Kidney (tissue), 14 donors: ENCODE data around the gene U2AF2. TPM values are rescaled to one million over a fixed set of nuclear protein-coding genes. Genes with fewer than 3 reads are reported as not detected.

Experiments used
- DNase-seq, 5 donors: peaks; one replicate each; pipeline ENCODE4 v3.0.0-alpha.2; 2013 to 2020
- FAIRE-seq: peaks from 2 replicates; lab custom pipeline; 2012; peaks lifted over from hg19 to GRCh38; lab: Jason Lieb, UNC
- H3K27ac ChIP-seq, 2 donors: one replicate each; pipeline ENCODE4 v1.7.0; 2013; ENCODE audit warnings: low read depth in 2 of 2, low read length in 2 of 2, inconsistent platforms in 1 of 2
- H3K27me3 ChIP-seq: one replicate; pipeline ENCODE4 v1.7.1; 2013; ENCODE audit warnings: low read length, inconsistent platforms; ENCODE audit not compliant: control insufficient read depth, insufficient read depth
- H3K36me3 ChIP-seq, 3 donors: one replicate each; pipeline versions ENCODE4 v1.7.0 to v1.7.1; 2013; ENCODE audit warnings: low read length in 3 of 3, control low read depth in 1 of 3, inconsistent platforms in 1 of 3; ENCODE audit not compliant: insufficient read depth in 3 of 3, control insufficient read depth in 2 of 3
- H3K4me1 ChIP-seq, 3 donors: one replicate each; pipeline versions ENCODE4 v1.7.0 to v1.7.1; 2013; ENCODE audit warnings: low read length in 3 of 3, inconsistent platforms in 1 of 3, low read depth in 1 of 3; ENCODE audit not compliant: control insufficient read depth in 2 of 3, insufficient read depth in 2 of 3
- H3K4me3 ChIP-seq, 3 donors: one replicate each; pipeline versions ENCODE4 v1.7.0 to v1.8.1; 2013; ENCODE audit warnings: low read length in 3 of 3, control low read depth in 1 of 3, inconsistent platforms in 1 of 3
- H3K9ac ChIP-seq, 3 donors: one replicate each; pipeline versions ENCODE4 v1.7.0 to v1.7.1; 2013; ENCODE audit warnings: low read length in 3 of 3, control low read depth in 1 of 3, inconsistent platforms in 1 of 3
- H3K9me3 ChIP-seq, 3 donors: one replicate each; pipeline versions ENCODE4 v1.7.0 to v1.7.1; 2013; ENCODE audit warnings: low read length in 3 of 3, control low read depth in 1 of 3, inconsistent platforms in 1 of 3; ENCODE audit not compliant: control insufficient read depth in 2 of 3, insufficient read depth in 1 of 3
- intact Hi-C: fragments of 100-400 bp; cut with DNase I; formaldehyde crosslinking; loops from one replicate; pipeline ENCODE4 v1.11.1; 2022
- polyA plus RNA-seq: library from polyadenylated mRNA; stranded (reverse); fragments of 350-450 nt; fragmentation: Illumina TruSeq; extraction: RNeasy Lipid Tissue Mini Kit (QIAGEN cat#74804); gene quantifications from one replicate; pipeline ENCODE4 v1.2.3, GENCODE V29; 2014; ENCODE audit warnings: low read depth, low replicate concordance; ENCODE audit not compliant: insufficient read depth
- total RNA-seq: library from RNA; stranded (reverse); fragmentation: NEBNext Ultra II Directional; extraction: Animal tissue kit (Norgen Biotek cat#: 25700); gene quantifications from one replicate; pipeline ENCODE4 v1.2.1, GENCODE V29; 2021
- TF ChIP-seq, protein P1 (sequence below): IDR thresholded peaks from 3 replicates; pipeline ENCODE4 v1.5.1; 2012; ENCODE audit warnings: mild to moderate bottlenecking, moderate library complexity, borderline replicate concordance; ENCODE audit not compliant: insufficient read depth; ENCODE audit errors: extremely low read depth
- donor health status: control.
- donor health status: control.
- donor health status: control.
- donor health status: control.
- donor health status: control.
- donor health status: DM: yes; HTN: yes; CAD: no.
- donor health status: Normal renal cell carcinoma (clear cell type).

Gene U2AF2
- total and polyA plus RNA-seq, 2 donors from 2014 or later = 54.8 to 161 TPM

DNA sequence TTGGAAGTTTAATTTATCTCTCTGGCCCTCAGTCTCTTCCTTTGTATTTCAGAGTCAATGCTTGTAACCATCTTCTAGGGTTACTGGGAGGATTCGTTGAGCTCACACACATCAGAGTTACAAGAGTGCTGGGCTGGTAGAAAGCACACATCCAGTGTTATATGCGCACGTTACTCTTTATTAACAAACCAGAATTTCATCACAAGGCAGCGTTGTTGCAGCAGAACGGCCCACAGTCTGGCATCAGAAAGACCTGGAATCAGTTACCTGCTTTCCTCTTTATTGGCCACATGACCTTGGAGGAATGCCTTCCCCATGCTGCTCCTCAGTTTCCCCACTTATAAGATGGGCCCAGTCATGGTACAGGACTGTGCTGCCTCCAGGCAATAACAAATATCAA, 45.5 kb upstream of the U2AF2 start:
- no peak overlapping the region for H3K9ac ChIP-seq
- no peaks in the 10 kb centered on the region for H3K27me3 ChIP-seq
- FAIRE-seq = no peak

DNA sequence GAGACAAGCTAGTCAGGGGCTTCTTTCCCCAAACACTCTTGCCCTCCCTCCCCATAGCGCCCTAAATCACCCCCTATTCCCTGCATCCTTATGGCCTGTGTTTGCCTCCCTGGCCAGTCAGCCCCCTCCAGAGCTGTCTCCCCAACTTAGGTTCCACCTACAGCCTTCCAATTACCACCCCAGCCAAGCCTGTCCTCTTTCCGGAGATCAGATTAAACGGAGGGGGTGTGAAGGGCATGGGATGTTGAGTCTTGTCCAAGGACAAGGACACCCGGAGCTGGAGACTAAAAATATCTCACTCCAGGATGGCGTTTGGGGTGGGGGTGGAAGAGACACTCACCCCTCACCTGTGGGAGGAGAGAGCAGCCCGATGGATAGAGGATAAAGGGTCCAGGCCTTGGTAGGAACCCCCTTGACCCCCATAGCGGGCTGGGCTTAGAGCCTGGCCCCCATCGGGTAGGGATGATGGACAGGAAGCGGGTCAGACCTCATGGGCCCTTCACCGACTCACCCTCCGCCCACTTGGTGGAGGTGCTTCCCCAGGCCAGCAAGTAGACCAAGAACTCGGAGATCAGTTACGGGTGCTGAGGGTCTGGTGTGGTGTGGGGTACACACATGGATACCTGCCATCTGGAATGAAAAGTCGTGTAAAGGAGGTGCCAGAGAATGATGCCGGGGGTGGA, 43.4 kb upstream of the U2AF2 start:
- H3K9ac ChIP-seq = no peak overlapping the region
- H3K27me3 ChIP-seq = no peaks in the 10 kb centered on the region
- intact Hi-C loops = loop anchor here (10.0 kb wide), 1 partner anchor 347 kb away; no protein-coding TSS in a partner anchor
- no peak overlapping the region for H3K27ac ChIP-seq
- no peaks in the 10 kb centered on the region for H3K9me3 ChIP-seq
- H3K4me3 ChIP-seq = no peak overlapping the region
- H3K36me3 ChIP-seq = peaks cover 0 to 3% (median 0%) of the 10 kb centered on the region in 3 donors
- peaks cover 0 to 7% (median 0%) of the 10 kb centered on the region in 3 donors for H3K4me1 ChIP-seq
- FAIRE-seq (no peak), DNase-seq (no peak)
- TF ChIP-seq, protein P1, sequence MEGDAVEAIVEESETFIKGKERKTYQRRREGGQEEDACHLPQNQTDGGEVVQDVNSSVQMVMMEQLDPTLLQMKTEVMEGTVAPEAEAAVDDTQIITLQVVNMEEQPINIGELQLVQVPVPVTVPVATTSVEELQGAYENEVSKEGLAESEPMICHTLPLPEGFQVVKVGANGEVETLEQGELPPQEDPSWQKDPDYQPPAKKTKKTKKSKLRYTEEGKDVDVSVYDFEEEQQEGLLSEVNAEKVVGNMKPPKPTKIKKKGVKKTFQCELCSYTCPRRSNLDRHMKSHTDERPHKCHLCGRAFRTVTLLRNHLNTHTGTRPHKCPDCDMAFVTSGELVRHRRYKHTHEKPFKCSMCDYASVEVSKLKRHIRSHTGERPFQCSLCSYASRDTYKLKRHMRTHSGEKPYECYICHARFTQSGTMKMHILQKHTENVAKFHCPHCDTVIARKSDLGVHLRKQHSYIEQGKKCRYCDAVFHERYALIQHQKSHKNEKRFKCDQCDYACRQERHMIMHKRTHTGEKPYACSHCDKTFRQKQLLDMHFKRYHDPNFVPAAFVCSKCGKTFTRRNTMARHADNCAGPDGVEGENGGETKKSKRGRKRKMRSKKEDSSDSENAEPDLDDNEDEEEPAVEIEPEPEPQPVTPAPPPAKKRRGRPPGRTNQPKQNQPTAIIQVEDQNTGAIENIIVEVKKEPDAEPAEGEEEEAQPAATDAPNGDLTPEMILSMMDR = no peak

More for the DNA sequence above, 45.5 kb upstream of the U2AF2 start:
- TF ChIP-seq, protein P1 = no peak
- Histone ChIP-seq H3K27ac (no peak overlapping the region), H3K9me3 (no peaks in the 10 kb centered on the region), H3K4me1 (peaks cover 0 to 12% (median 0%) of the 10 kb centered on the region in 3 donors), H3K36me3 (peaks cover 0 to 3% (median 0%) of the 10 kb centered on the region in 3 donors), H3K4me3 (no peak overlapping the region)
- intact Hi-C loops = no loop called here
- no peak for DNase-seq

DNA sequence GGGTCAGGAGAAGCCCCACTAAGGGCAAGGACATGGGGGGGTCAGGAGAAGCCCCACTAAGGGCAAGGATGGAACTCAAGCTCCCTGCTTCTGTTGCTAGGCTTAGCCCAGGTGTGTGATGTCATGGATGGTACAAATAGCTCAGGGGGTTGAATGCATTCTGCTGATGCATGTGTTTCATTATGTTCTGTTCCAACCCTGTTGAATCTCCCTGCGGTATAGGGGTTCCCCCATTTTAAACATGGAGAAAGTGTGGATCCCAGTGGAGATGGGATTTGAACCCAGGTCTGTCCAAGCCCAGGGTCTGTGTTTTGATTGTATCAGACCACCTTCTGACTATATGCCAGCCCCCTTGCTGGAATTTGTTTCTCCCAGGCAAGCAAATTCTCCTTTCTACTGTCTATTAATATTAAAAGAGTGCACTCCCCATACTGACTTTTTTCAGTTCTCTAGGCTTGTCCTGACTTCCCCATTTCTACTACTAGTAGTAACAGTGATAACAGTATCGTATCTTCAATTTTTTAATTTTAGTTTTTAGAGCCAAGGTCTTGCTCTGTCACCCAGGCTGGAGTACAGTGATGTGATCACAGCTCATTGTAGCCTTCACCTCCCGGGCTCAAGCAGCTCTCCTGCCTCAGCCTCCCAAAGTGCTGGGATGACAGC, 42.7 kb upstream of the U2AF2 start:
- DNase-seq = no peak
- Histone ChIP-seq H3K4me3 (no peak overlapping the region), H3K27me3 (no peaks in the 10 kb centered on the region), H3K9me3 (no peaks in the 10 kb centered on the region), H3K27ac (no peak overlapping the region), H3K36me3 (peaks cover 0 to under 1% (median 0%) of the 10 kb centered on the region in 3 donors), H3K9ac (peak overlapping the region in 1 of 3 donors; percentile 17), H3K4me1 (no peaks in the 10 kb centered on the region)
- TF ChIP-seq, protein P1 = no peak
- FAIRE-seq = no peak
- intact Hi-C loops = loop anchor here (10.0 kb wide), 1 partner anchor 347 kb away; no protein-coding TSS in a partner anchor
